Parietal lobe (tissue), 1 donor: Measurements from ENCODE around the gene GIMAP7. TPM values are rescaled to one million over a fixed set of nuclear protein-coding genes. Genes with fewer than 3 reads are reported as not detected.

Experiments used
- total RNA-seq: library from RNA; depleted of rRNA; stranded (reverse); fragments of >200 nt; gene quantifications from one replicate; pipeline ENCODE4 v1.2.3, GENCODE V29; 2014

The GIMAP7 gene
- total RNA-seq: 1.6 TPM

GRCh38 chr7:150514748-150515222 is at the start of gene GIMAP7:
GIMAP7 (plus strand) TSS chr7:150514872; CDS start chr7:150519975, 5,103 bp downstream.

GRCh38 chr7:150567169-150567568 is 52.5 kb downstream of the GIMAP7 start, which contains the start of gene GIMAP4:
GIMAP4 (plus strand) TSS chr7:150567390; CDS start chr7:150569902, 2,512 bp downstream.

Other genes with a start within 250 kb of the GIMAP7 start
- gene LRRC61, start 191.5 kb upstream of the GIMAP7 start, total RNA-seq: 16.3 TPM
- 12.2 TPM for gene ACTR3C, start 191.3 kb upstream of the GIMAP7 start, total RNA-seq
- gene RARRES2, start 173.2 kb upstream of the GIMAP7 start, total RNA-seq: 5.0 TPM
- gene REPIN1, start 146.1 kb upstream of the GIMAP7 start, total RNA-seq: 41.0 TPM
- gene ZNF775, start 135.5 kb upstream of the GIMAP7 start, total RNA-seq: 10.0 TPM
- 1.3 TPM for gene GIMAP8, start 64.2 kb upstream of the GIMAP7 start, total RNA-seq
- gene GIMAP4, start 52.5 kb downstream of the GIMAP7 start, total RNA-seq: 3.4 TPM
- 2.8 TPM for gene GIMAP6, start 117.5 kb downstream of the GIMAP7 start, total RNA-seq
- gene GIMAP2, start 170.8 kb downstream of the GIMAP7 start, total RNA-seq: 1.9 TPM
- 0.63 TPM for gene GIMAP1, start 201.7 kb downstream of the GIMAP7 start, total RNA-seq
- 2.2 TPM for gene GIMAP5, start 222.5 kb downstream of the GIMAP7 start, total RNA-seq